ENCODE data around the gene PPFIA2.

DNA sequence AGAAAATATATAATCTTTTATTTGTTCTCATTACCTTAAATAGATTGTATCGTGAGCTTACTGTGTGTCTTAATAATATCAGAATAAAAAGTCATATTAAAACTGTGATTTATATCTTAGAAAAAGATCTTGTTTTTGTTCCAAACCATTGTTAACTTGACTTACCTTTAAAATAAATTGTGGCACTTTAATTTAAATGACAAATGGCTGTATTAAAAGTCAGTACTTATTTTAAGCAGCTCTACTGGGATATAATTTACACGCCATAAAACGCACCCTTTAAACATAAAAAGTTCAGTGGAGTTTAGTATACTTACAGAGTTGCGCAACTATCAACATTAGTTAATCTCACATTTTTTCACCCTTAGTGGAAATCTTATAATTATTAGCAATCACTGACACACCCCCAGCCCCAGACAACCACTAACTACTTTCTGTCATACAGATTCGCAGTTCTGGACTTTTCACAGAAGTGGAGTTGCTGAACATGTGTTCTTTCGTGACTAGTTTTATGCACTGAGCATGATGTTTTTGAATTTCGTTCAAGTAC, 369.5 kb downstream of the PPFIA2 start:
- TF ChIP-seq, protein P1, sequence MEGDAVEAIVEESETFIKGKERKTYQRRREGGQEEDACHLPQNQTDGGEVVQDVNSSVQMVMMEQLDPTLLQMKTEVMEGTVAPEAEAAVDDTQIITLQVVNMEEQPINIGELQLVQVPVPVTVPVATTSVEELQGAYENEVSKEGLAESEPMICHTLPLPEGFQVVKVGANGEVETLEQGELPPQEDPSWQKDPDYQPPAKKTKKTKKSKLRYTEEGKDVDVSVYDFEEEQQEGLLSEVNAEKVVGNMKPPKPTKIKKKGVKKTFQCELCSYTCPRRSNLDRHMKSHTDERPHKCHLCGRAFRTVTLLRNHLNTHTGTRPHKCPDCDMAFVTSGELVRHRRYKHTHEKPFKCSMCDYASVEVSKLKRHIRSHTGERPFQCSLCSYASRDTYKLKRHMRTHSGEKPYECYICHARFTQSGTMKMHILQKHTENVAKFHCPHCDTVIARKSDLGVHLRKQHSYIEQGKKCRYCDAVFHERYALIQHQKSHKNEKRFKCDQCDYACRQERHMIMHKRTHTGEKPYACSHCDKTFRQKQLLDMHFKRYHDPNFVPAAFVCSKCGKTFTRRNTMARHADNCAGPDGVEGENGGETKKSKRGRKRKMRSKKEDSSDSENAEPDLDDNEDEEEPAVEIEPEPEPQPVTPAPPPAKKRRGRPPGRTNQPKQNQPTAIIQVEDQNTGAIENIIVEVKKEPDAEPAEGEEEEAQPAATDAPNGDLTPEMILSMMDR (IDR thresholded peaks at IDR 0.05), result no peak
- TF ChIP-seq POLR2AphosphoS5 (IDR thresholded peaks at IDR 0.05; ENCODE audit: low read depth, low read length), result no peak
- TF ChIP-seq, protein P2, sequence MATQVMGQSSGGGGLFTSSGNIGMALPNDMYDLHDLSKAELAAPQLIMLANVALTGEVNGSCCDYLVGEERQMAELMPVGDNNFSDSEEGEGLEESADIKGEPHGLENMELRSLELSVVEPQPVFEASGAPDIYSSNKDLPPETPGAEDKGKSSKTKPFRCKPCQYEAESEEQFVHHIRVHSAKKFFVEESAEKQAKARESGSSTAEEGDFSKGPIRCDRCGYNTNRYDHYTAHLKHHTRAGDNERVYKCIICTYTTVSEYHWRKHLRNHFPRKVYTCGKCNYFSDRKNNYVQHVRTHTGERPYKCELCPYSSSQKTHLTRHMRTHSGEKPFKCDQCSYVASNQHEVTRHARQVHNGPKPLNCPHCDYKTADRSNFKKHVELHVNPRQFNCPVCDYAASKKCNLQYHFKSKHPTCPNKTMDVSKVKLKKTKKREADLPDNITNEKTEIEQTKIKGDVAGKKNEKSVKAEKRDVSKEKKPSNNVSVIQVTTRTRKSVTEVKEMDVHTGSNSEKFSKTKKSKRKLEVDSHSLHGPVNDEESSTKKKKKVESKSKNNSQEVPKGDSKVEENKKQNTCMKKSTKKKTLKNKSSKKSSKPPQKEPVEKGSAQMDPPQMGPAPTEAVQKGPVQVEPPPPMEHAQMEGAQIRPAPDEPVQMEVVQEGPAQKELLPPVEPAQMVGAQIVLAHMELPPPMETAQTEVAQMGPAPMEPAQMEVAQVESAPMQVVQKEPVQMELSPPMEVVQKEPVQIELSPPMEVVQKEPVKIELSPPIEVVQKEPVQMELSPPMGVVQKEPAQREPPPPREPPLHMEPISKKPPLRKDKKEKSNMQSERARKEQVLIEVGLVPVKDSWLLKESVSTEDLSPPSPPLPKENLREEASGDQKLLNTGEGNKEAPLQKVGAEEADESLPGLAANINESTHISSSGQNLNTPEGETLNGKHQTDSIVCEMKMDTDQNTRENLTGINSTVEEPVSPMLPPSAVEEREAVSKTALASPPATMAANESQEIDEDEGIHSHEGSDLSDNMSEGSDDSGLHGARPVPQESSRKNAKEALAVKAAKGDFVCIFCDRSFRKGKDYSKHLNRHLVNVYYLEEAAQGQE (IDR thresholded peaks at IDR 0.05; ENCODE audit: insufficient read depth in 1 of 2, low read depth in 2 of 2, low read length in 1 of 2), result no peak

All from Panc1 (cell line).